Thyroid gland (tissue), 4 donors: ENCODE results near the gene PSORS1C1. TPM values are rescaled to one million over a fixed set of nuclear protein-coding genes. Genes with fewer than 3 reads are reported as not detected.
A peak's percentile ranks its signal among the peaks of the same experiment; 100 is the strongest.

ENCODE experiments used
- DNase-seq, 2 donors: peaks; one replicate each; pipeline ENCODE4 v3.0.0-alpha.2; 2019
- H3K27ac ChIP-seq, 3 donors: fragments of 200-600 bp; sonication (generic); 1 replicate in 2 of 3; 2 replicates in 1 of 3; pipeline ENCODE4 v1.5.1; 2016 to 2019; ENCODE audit warnings: mild to moderate bottlenecking in 1 of 3, moderate library complexity in 1 of 3
- H3K27me3 ChIP-seq: fragments of 200-600 bp; sonication (generic); one replicate; pipeline ENCODE4 v1.5.1; 2019
- H3K36me3 ChIP-seq, 2 donors: fragments of 200-600 bp; sonication (generic); one replicate each; pipeline ENCODE4 v1.5.1; 2016 to 2019
- H3K4me1 ChIP-seq, 2 donors: fragments of 200-600 bp; sonication (generic); one replicate each; pipeline ENCODE4 v1.5.1; 2017 to 2019
- H3K4me3 ChIP-seq, 3 donors: fragments of 200-600 bp; sonication (generic); replicated peaks in 1 of 3; 1 replicate in 2 of 3; 2 replicates in 1 of 3; pipeline ENCODE4 v1.5.1; 2016; ENCODE audit warnings: mild to moderate bottlenecking in 1 of 3
- H3K9me3 ChIP-seq: fragments of 200-600 bp; sonication (generic); one replicate; pipeline ENCODE4 v1.5.1; 2017
- CTCF ChIP-seq, 6 experiments: fragments of 200-600 bp in 3 of 6; fragments of 450-650 bp in 3 of 6; sonication (generic) in 3 of 6; IDR thresholded peaks; one replicate each; pipeline ENCODE4 v1.5.1; 2016 to 2019; ENCODE audit warnings: antibody characterized with exemption in 6 of 6, mild to moderate bottlenecking in 2 of 6, inconsistent platforms in 1 of 6, moderate library complexity in 1 of 6
- POLR2A ChIP-seq, 2 donors: fragments of 450-650 bp; IDR thresholded peaks; one replicate each; pipeline ENCODE4 v1.6.1; 2017; ENCODE audit warnings: antibody characterized with exemption in 2 of 2, mild to moderate bottlenecking in 2 of 2, moderate library complexity in 1 of 2
- WGBS, 2 donors: methylation state at CpG; one replicate each; pipeline ENCODE4 v1.1.5; 2017; 5-methylcytosine and 5-hydroxymethylcytosine counted together
- intact Hi-C: fragments of 100-400 bp; cut with DNase I; formaldehyde crosslinking; loops from one replicate; pipeline ENCODE4 v1.15.1; 2023
- total RNA-seq, 4 donors: library from RNA; depleted of rRNA; stranded (reverse); fragments of >200 nt; gene quantifications; one replicate each; pipeline ENCODE4 v1.2.3, GENCODE V29; 2016

Gene PSORS1C1
- total RNA-seq, 4 donors from 2014 or later: 1.6 to 3.8 (median 2.4) TPM

DNA sequence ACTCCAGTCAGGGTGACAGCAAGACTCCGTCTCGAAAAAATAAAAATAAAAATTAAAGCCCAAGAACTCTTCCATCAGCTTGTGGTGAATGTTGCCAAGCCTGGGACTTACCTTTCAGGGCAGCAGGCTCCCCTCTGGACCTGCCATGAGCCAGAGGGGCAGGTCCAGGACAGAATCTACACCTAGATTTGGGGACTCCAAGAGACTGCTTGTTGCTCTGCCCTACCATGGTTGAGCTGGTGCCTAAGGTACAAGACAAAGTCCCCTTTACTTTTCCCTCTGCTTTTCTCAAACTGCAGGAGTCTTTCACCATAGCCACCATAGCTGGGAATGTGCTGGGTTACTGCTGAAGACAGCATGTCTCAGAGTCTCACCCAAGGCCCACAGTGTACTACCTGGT, 11.5 kb upstream of the PSORS1C1 start:
- Histone ChIP-seq H3K36me3 (no peaks in the 10 kb centered on the region), H3K9me3 (no peaks in the 10 kb centered on the region), H3K4me3 (no peak overlapping the region), H3K4me1 (peaks cover 0 to 3% of the 10 kb centered on the region in 2 donors), H3K27me3 (no peaks in the 10 kb centered on the region), H3K27ac (no peak overlapping the region)
- WGBS, 2 donors: 93 to 95% methylated on average over 2 of the region's 2 CpGs
- no peak for DNase-seq
- intact Hi-C loops: no loop called here
- TF ChIP-seq POLR2A (IDR thresholded peaks at IDR 0.05) (no peak), CTCF (IDR thresholded peaks at IDR 0.05) (no peak)

DNA sequence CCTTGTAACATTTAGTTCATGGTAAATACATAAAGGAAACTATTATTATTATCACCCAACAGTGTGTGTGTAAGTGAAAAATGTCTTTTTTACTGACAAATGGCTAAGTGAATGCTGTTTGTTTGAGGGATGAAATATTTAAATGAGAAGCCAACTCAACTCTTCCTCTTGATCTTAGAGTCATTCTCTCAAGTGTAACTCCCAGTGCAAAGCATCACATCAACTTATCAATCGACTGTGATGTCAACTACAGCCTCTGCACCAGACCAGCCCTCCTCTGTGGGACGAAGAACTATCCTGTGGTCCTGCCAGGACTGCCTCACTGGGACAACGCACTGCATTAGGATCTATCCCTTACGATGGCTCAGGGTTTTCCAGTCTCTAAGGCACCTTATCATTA, 7.5 kb upstream of the PSORS1C1 start:
- DNase-seq: no peak
- 84 to 89% methylated on average over 4 of the region's 4 CpGs for WGBS, 2 donors
- no peaks in the 10 kb centered on the region for H3K27me3 ChIP-seq
- no peaks in the 10 kb centered on the region for H3K9me3 ChIP-seq
- no peak overlapping the region for H3K27ac ChIP-seq
- no peak overlapping the region for H3K4me3 ChIP-seq
- no peaks in the 10 kb centered on the region for H3K36me3 ChIP-seq
- TF ChIP-seq CTCF (IDR thresholded peaks at IDR 0.05) (no peak), POLR2A (IDR thresholded peaks at IDR 0.05) (no peak)
- H3K4me1 ChIP-seq: peaks cover 0 to 2% of the 10 kb centered on the region in 2 donors
- intact Hi-C loops: no loop called here

GRCh38 chr6:31110825-31111582, 3.6 kb upstream of the PSORS1C1 start:
- Histone ChIP-seq H3K27me3 (no peaks in the 10 kb centered on the region), H3K27ac (no peak overlapping the region), H3K36me3 (no peaks in the 10 kb centered on the region), H3K9me3 (no peaks in the 10 kb centered on the region), H3K4me1 (peaks cover 16 to 27% of the 10 kb centered on the region in 2 donors), H3K4me3 (no peak overlapping the region)
- WGBS, 2 donors: 70 to 74% methylated on average over 11 of the region's 11 CpGs
- DNase-seq: no peak
- TF ChIP-seq POLR2A (IDR thresholded peaks at IDR 0.05) (no peak), CTCF (IDR thresholded peaks at IDR 0.05) (no peak)
- intact Hi-C loops: no loop called here

- no peak for TF ChIP-seq CTCF (IDR thresholded peaks at IDR 0.05)
- TF ChIP-seq POLR2A (IDR thresholded peaks at IDR 0.05): no peak
- Histone ChIP-seq H3K4me3 (no peak overlapping the region), H3K36me3 (no peaks in the 10 kb centered on the region), H3K4me1 (peaks cover 16 to 34% of the 10 kb centered on the region in 2 donors), H3K27ac (no peak overlapping the region), H3K9me3 (no peaks in the 10 kb centered on the region), H3K27me3 (no peaks in the 10 kb centered on the region)
- DNase-seq: no peak
- intact Hi-C loops: no loop called here
- 83 to 91% methylated on average over 7 to 13 of the region's 13 CpGs for WGBS, 2 donors
These were observed 2.9 kb upstream of the PSORS1C1 start for GRCh38 chr6:31111712-31112111.

GRCh38 chr6:31112478-31112877, 2.1 kb upstream of the PSORS1C1 start, which contains the start of gene C6orf15:
C6orf15 (minus strand) TSS chr6:31112575; CDS start chr6:31112555, 20 bp downstream.
- 91 to 96% methylated on average over 5 of the region's 5 CpGs for WGBS, 2 donors
- peak within 1 kb of the TSS in 1 of 3 donors; percentile 82 for H3K27ac ChIP-seq

More at GRCh38 chr6:31112478-31112877, 2.1 kb upstream of the PSORS1C1 start, which contains the start of gene C6orf15:
- DNase-seq: no peak
- TF ChIP-seq CTCF (IDR thresholded peaks at IDR 0.05): no peak
- Histone ChIP-seq H3K9me3 (no peaks in the 10 kb centered on the region), H3K4me3 (no peak within 1 kb of the TSS), H3K4me1 (peaks cover 16 to 41% of the 10 kb centered on the region in 2 donors), H3K27me3 (no peaks in the 10 kb centered on the region), H3K36me3 (no peaks in the 10 kb centered on the region)
- intact Hi-C loops: no loop called here
